Stimulated activated memory B cell treated with anti-CD40 and anti-IgM and Interleukin-4, amounts not matched to agents 10 μg/mL and 1 μg/mL and 100 μg/mL, for 72 hours (primary cell): ENCODE measurements around the gene CDON.
A peak's percentile ranks its signal among the peaks of the same experiment; 100 is the strongest.

Source experiments
- ATAC-seq: fragments of 150-1000 bp; cut with Tn5 transposase; 2 replicates; pipeline ENCODE4 v1.10.0; 2021
- H3K27ac Mint-ChIP-seq: one replicate; pipeline ENCODE4 v1.8.0; 2022; ENCODE audit warnings: mild to moderate bottlenecking, mixed read lengths
- H3K27me3 Mint-ChIP-seq: one replicate; pipeline ENCODE4 v1.8.0; 2022; ENCODE audit warnings: mixed read lengths
- H3K36me3 Mint-ChIP-seq: one replicate; pipeline ENCODE4 v1.8.0; 2022; ENCODE audit warnings: mixed read lengths
- H3K4me1 Mint-ChIP-seq: one replicate; pipeline ENCODE4 v1.8.0; 2022; ENCODE audit warnings: mixed read lengths
- H3K4me3 Mint-ChIP-seq: one replicate; pipeline ENCODE4 v1.8.0; 2022; ENCODE audit warnings: mild to moderate bottlenecking, moderate library complexity, mixed read lengths
- H3K9me3 Mint-ChIP-seq: one replicate; pipeline ENCODE4 v1.8.0; 2022; ENCODE audit warnings: mixed read lengths

CDON gene

DNA sequence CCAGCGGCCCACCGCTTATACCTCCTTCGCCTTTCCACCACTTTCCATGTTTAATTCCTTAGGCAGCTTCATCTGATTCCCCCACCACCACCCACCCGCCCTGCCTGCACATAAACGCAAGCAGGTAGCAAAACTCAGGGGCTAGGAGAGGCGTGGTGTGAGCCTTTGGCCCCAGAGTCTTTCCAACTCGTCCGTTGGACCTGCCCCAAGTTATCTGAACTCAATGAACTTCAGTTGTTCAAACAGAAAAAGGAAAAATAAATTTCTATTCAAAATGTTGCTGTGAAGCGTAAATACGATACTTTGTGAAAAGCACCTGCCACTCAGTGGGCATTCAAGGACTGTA, 814 bp upstream of the CDON start:
- H3K4me3 Mint-ChIP-seq = peak overlapping the region; percentile 76
- H3K27me3 Mint-ChIP-seq = peaks cover 49% of the 10 kb centered on the region
- ATAC-seq = no peak
- peak overlapping the region; percentile 91 for H3K27ac Mint-ChIP-seq
- H3K36me3 Mint-ChIP-seq = no peaks in the 10 kb centered on the region
- H3K9me3 Mint-ChIP-seq = peaks cover 5% of the 10 kb centered on the region
- H3K4me1 Mint-ChIP-seq = peaks cover 5% of the 10 kb centered on the region

DNA sequence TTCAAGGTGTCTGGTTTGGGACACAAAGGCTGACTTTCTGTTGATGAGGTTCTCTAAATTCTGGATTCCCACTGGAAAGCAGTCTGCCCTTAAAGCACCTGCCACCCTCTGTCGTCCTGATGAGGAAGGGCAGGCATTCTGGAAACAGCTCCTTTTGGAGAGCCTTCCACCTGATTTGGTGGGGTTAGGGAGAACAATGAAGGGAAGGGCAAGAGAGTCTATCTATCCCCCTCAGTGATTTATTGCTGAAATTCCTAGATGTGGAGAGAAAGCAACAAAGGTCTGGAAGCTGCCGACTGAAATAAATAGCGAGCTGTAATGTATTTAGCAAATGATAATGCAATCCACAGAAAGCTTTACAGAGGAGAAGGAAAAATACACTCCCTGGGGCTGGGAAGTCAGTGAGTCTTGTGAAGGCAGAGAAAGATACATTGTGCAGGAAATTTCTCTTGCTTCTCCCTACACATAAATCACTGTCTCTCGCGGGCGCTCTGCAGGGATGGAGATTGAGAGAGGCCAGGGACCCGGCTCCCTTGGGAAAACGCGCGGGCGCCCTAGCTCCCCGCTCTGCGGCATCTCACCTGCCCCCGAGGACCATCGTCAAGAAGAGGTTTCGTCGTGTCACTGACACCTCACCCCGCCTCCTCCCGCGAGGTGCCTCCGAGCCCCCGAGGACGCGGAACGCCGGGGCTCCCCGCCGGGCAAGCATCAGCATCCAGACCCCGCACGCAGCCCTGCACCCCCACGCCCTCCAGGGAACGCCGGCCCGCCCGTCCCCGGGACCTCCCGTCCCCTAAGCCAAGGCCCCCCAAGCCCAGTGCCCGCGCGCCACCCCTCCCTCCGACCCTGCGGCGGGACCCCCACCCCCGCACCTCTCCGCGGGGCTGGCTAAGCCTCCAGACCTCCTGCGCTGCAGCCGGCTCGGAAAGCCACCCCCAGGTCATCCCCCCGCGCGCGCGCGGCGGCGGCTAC, 673 bp downstream of the CDON start:
- H3K4me1 Mint-ChIP-seq = peaks cover 5% of the 10 kb centered on the region
- ATAC-seq = peak; percentile 46
- peaks cover 50% of the 10 kb centered on the region for H3K27me3 Mint-ChIP-seq
- peak overlapping the region; percentile 76 for H3K4me3 Mint-ChIP-seq
- no peak overlapping the region for H3K27ac Mint-ChIP-seq
- peaks cover 3% of the 10 kb centered on the region for H3K9me3 Mint-ChIP-seq
- no peaks in the 10 kb centered on the region for H3K36me3 Mint-ChIP-seq

DNA sequence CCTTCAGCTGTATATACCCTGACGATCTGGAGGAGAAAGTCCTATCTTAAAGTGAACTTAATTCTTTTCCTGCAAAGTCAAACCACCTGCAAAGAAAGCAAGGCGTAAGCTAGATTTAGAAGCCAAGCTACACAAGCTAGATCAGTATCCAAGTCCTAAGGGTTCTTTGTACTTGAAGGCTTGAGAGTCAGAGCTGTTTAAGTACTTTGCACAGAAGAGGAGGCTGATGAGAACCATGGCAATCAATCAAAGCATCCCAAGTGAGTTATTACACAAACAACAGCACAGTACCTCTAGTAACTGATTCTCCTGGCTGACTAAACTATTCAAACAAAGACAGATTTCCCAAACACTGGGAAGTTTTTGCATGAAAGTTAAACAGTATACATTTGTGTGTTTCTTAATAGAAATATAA, 1.9 kb downstream of the CDON start:
- Mint-ChIP-seq H3K9me3 (peaks cover 3% of the 10 kb centered on the region), H3K4me3 (no peak overlapping the region), H3K4me1 (peaks cover 5% of the 10 kb centered on the region), H3K27ac (no peak overlapping the region), H3K36me3 (no peaks in the 10 kb centered on the region), H3K27me3 (peaks cover 49% of the 10 kb centered on the region)
- ATAC-seq = no peak

DNA sequence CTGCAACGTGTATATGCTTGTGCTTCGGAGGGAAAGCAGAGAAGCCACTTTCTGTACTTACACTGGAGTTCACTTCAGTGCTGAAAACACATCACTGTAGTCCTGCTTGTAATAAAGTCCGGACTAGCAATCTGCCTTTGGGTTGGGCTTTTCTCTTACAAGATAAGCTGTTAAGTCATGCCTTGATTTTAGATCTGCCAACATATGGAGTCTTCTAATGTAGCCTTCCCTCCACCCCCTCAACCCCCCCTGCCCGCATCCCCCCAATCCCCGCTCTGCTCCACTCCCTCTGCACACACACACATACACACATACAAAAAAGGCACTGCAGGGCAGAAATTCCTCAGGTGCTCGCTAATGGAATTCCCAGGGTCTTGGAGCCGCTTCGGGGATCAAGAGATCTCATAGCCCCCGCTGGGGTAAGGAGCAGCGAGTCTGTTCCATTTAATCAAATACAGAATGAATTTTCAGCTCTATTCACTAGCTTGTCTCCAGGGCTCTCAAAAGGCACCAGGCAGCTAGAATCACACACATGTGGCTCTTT, 3.4 kb downstream of the CDON start:
- Mint-ChIP-seq H3K4me3 (no peak overlapping the region), H3K27ac (no peak overlapping the region), H3K36me3 (no peaks in the 10 kb centered on the region), H3K27me3 (peaks cover 50% of the 10 kb centered on the region), H3K4me1 (peaks cover 5% of the 10 kb centered on the region), H3K9me3 (no peaks in the 10 kb centered on the region)
- ATAC-seq = no peak

DNA sequence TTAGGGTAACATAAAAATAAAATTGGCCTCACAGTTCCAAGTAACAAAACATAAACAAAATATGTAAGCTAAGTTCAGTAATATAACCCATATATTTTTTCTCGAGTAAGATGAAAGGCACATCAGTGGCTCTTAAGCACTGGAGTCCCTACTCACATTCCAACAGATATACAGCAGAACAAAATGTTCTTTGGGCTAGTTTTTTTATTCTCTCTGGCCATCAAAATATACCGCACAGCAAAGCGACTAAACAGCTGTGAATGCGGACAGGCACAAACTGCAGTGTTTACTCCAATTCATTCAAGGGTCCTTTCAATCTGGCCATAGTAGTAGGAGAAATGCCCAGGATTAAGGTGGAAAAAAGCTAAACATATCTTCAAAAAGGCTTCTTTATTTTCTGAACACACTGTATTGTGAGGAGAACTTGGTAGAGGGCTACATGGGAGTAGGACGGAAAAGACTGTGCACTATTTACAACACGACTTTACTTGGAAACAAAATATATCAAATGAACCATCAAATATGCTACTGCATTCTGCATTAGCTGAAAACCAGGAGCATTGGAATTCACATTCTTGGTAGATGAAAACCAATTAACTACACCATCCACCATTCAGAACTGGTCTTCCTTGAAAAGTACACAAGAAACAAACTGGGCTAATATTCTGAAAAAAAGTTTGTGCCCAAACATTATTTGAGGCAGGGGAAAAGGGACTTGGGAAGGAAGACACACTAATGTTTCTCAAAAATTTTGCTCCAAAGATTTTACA, 4.4 kb downstream of the CDON start:
- H3K4me3 Mint-ChIP-seq = no peak overlapping the region

DNA sequence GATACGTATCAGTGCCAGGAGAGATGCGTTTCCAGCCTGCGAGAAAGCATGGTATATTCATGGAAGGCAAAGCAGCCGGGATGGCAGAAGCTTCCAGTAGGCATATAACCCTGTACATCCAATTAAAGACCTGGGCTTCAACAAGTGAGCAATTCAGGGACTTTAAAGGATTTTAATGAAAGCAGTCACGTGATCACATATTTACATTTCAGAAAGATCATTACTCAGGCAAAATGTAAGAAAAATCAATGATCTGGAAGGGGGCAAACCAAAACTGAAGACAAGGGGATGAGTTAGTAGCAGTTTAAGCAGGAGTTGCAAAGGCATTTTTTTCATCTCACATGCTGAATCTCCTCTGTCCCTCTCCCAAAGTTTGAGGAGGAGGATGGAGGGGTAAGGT, 7.8 kb downstream of the CDON start:
- H3K36me3 Mint-ChIP-seq = no peaks in the 10 kb centered on the region
- no peaks in the 10 kb centered on the region for H3K9me3 Mint-ChIP-seq
- no peaks in the 10 kb centered on the region for H3K4me1 Mint-ChIP-seq
- peaks cover 32% of the 10 kb centered on the region for H3K27me3 Mint-ChIP-seq
- H3K4me3 Mint-ChIP-seq = no peak overlapping the region
- H3K27ac Mint-ChIP-seq = no peak overlapping the region
- ATAC-seq = no peak

More for the DNA sequence above, 4.4 kb downstream of the CDON start:
- Mint-ChIP-seq H3K36me3 (no peaks in the 10 kb centered on the region), H3K27ac (no peak overlapping the region), H3K4me1 (peaks cover 5% of the 10 kb centered on the region), H3K9me3 (no peaks in the 10 kb centered on the region), H3K27me3 (peaks cover 49% of the 10 kb centered on the region)
- no peak for ATAC-seq

DNA sequence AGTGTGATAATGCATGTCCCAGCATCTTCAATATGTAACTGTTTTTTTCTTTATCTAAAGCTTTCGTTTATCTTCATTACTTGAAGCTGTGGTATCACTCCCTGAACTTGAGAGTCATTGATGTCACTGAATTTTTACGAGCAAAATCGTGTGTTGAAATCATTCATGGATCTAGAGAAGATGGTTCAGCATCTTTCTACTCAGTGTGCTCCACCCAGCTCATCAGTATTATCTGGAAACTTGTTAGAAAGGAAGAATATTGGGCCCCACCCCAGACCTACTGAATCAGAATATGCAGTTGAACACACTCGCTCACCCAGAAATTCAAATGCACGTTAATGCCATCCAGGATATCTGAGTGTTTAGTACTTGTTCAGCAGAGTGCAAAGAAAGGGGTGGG, 8.3 kb downstream of the CDON start:
- ATAC-seq = no peak
- Mint-ChIP-seq H3K27ac (no peak overlapping the region), H3K4me1 (no peaks in the 10 kb centered on the region), H3K9me3 (no peaks in the 10 kb centered on the region), H3K27me3 (peaks cover 32% of the 10 kb centered on the region), H3K4me3 (no peak overlapping the region), H3K36me3 (no peaks in the 10 kb centered on the region)

GRCh38 chr11:126053415-126054286, 9.0 kb downstream of the CDON start:
- H3K27ac Mint-ChIP-seq = no peak overlapping the region
- ATAC-seq = no peak
- H3K9me3 Mint-ChIP-seq = no peaks in the 10 kb centered on the region
- H3K27me3 Mint-ChIP-seq = peaks cover 32% of the 10 kb centered on the region
- no peaks in the 10 kb centered on the region for H3K4me1 Mint-ChIP-seq
- no peaks in the 10 kb centered on the region for H3K36me3 Mint-ChIP-seq
- H3K4me3 Mint-ChIP-seq = no peak overlapping the region

GRCh38 chr11:126051117-126051516, 11.5 kb downstream of the CDON start:
- no peaks in the 10 kb centered on the region for H3K4me1 Mint-ChIP-seq
- H3K9me3 Mint-ChIP-seq = no peaks in the 10 kb centered on the region
- ATAC-seq = no peak
- H3K4me3 Mint-ChIP-seq = no peak overlapping the region
- no peaks in the 10 kb centered on the region for H3K36me3 Mint-ChIP-seq
- H3K27ac Mint-ChIP-seq = no peak overlapping the region
- H3K27me3 Mint-ChIP-seq = peaks cover 12% of the 10 kb centered on the region

- no peak overlapping the region for H3K4me3 Mint-ChIP-seq
- no peak for ATAC-seq
- H3K9me3 Mint-ChIP-seq = no peaks in the 10 kb centered on the region
- no peaks in the 10 kb centered on the region for H3K36me3 Mint-ChIP-seq
- H3K27ac Mint-ChIP-seq = no peak overlapping the region
- no peaks in the 10 kb centered on the region for H3K4me1 Mint-ChIP-seq
- H3K27me3 Mint-ChIP-seq = peaks cover 9% of the 10 kb centered on the region
Observed at GRCh38 chr11:126049159-126049558, 13.5 kb downstream of the CDON start.

DNA sequence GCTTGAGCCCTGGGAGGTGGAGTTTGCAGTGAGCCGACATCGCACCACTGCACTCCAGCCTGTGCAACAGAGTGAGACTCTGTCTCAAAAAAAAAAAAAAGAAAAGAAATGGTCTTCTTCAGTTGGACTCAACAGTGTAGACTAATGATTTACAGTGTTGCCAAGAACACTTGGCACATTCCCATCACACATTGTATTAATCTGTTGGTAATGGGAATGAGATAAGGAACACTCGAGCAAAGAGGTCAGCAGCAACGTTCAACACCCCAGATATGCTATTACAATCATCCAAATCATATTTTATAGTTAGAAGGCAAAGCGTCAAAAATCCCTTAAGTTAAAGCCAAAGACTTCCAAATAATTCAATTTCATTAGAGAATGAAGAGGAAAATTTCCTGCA, 14.5 kb downstream of the CDON start:
- peaks cover 10% of the 10 kb centered on the region for H3K27me3 Mint-ChIP-seq
- no peak for ATAC-seq
- no peak overlapping the region for H3K4me3 Mint-ChIP-seq
- no peaks in the 10 kb centered on the region for H3K36me3 Mint-ChIP-seq
- H3K4me1 Mint-ChIP-seq = no peaks in the 10 kb centered on the region
- H3K9me3 Mint-ChIP-seq = no peaks in the 10 kb centered on the region
- H3K27ac Mint-ChIP-seq = no peak overlapping the region

DNA sequence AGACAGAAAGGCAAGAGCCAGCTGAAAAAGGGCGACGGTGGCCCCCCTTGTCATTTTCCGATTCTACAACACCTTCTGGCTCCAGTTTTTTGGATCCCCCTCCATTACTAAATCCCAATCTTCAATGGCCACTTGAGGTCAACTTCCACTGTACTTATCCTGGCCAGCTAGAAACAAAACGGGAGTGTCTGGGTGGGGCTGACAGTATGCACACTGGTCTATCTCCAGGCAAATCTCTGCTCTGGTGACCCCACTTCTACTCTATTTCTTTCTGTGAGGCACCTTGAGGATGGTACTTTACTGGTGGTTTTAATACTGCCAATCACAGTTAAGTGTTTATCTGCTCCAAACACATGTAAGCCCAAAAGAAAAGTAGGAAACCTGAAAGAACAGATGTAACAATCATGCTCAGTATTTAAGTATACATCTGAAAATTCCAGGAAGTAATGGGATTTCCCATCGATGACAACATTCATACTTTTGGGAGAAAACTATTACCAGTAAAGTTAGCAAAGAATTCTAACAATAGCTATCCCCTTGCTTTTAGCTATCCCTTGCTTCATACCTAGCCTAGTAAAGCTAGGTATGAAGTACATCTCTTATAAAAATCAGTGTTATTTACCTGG, 16.0 kb downstream of the CDON start:
- no peak for ATAC-seq
- Mint-ChIP-seq H3K9me3 (no peaks in the 10 kb centered on the region), H3K36me3 (no peaks in the 10 kb centered on the region), H3K4me3 (no peak overlapping the region), H3K4me1 (no peaks in the 10 kb centered on the region), H3K27ac (no peak overlapping the region), H3K27me3 (peaks cover 10% of the 10 kb centered on the region)

DNA sequence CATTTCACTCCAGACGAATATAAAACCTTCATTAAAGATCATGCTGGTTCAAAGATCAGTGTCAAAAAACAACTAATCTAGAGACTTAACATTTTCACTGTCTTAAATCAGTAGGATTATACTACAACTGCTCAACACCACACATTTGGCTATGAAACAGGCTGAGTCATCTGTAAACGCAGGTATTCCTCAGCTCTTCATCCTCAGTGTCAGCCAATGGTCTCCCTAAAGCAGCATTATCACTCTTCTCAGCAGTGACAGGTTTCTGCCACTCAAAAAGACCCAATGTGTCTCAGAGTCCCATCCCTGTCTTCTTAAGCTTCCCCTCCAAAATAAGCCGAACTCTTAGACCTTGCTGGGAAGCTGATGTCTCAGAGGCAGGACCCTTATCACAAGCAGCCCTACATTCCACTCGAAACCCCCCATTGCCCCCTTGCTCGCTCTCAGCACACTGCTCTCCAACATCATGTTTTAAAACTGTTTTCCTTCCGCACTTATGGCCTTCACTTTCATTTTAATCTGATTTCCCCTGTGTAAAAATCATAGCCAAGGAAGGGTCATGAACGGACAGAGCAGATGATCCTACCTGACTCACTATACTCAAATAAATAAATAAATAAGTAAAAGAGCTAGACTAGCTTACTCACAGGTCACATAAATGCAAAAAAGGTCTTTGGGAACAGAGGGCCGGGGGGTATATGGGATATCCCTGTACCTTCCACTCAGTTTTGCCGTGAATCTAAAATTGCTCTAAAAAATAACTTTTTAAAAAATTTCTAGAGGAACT, 23.0 kb downstream of the CDON start:
- ATAC-seq = no peak
- H3K27ac Mint-ChIP-seq = no peak overlapping the region
- H3K36me3 Mint-ChIP-seq = no peaks in the 10 kb centered on the region
- H3K4me3 Mint-ChIP-seq = no peak overlapping the region
- H3K4me1 Mint-ChIP-seq = no peaks in the 10 kb centered on the region
- no peaks in the 10 kb centered on the region for H3K9me3 Mint-ChIP-seq
- H3K27me3 Mint-ChIP-seq = peaks cover 25% of the 10 kb centered on the region

DNA sequence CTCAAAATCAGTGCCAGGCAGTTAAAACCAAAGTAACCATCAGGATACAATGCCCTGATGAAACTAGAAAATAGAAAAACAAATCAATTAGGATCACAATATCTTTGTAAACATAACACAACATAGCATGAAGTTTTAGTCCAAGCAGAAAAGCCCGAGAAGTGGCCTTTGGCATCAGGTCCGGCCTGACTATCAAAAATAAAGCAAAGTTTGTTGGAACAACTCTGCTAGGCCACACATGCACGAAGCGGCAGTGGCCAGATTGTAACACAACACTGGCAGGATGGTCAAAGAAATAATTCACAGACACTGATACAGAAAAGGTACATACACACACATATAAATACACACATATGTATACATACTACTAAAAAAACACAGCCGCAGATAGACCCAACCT, 26.9 kb downstream of the CDON start:
- Mint-ChIP-seq H3K4me3 (no peak overlapping the region), H3K27me3 (peaks cover 52% of the 10 kb centered on the region), H3K27ac (no peak overlapping the region), H3K9me3 (peaks cover 4% of the 10 kb centered on the region), H3K4me1 (no peaks in the 10 kb centered on the region), H3K36me3 (no peaks in the 10 kb centered on the region)
- ATAC-seq = no peak
